HG02798 (cell line): ENCODE data around the gene DDX10.

Experiments used
- ATAC-seq: cut with Tn5 transposase; IDR thresholded peaks from one replicate; pipeline ENCODE4 v1.9.1; 2021; ENCODE audit warnings: mild to moderate bottlenecking; ENCODE audit not compliant: unreplicated experiment, poor library complexity

DDX10 gene

GRCh38 chr11:108961095-108961494, 296.2 kb downstream of the DDX10 start:
- no peak for ATAC-seq

- no peak for ATAC-seq
Observed at GRCh38 chr11:108963118-108963517, 298.2 kb downstream of the DDX10 start.

- ATAC-seq = no peak
Observed at GRCh38 chr11:108965306-108966001, 300.6 kb downstream of the DDX10 start.

DNA sequence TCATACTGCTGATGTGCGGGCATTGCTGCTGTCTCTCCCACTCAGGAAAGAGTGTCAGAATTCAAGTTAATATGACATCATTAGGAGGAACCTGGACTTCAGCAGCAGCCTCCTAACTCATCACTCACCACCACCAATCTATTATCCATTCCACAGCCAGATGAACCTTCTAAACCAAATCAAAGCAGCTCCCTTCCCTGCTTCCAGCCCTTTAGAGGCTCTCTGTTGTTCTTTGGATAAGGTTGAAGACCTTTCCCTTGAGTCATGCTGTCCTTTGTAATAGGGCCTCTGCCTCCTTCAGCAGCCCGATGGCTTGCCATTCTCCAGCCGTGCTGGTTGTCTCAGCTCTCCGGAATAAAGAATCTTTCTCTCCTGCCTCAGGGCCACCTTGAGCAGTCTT, 301.3 kb downstream of the DDX10 start:
- no peak for ATAC-seq

DNA sequence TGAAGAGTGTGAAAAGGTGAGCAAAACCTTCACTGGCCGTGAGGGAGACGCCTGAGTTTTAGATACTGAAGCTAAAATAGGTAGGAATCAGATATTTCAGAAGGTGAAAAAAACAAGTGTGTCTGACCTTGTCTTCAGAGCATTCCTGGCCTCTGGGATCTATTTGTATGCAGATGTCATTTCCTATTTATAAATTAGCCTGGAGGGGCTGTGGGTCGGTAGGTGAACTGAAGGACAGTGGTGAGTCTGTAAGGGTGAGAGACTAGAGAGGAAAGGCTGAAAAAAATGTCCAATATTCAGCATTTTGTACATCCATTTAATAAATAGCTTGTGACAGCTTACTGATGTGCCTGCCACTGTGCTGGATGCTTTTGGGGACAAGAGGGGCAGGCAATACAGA, 302.1 kb downstream of the DDX10 start:
- ATAC-seq = no peak

- ATAC-seq = no peak
Observed at GRCh38 chr11:108967571-108967970, 302.7 kb downstream of the DDX10 start.

- no peak for ATAC-seq
Observed at GRCh38 chr11:108970221-108970991, 305.5 kb downstream of the DDX10 start.

- ATAC-seq = no peak
Observed at GRCh38 chr11:108973402-108974162, 308.7 kb downstream of the DDX10 start.

DNA sequence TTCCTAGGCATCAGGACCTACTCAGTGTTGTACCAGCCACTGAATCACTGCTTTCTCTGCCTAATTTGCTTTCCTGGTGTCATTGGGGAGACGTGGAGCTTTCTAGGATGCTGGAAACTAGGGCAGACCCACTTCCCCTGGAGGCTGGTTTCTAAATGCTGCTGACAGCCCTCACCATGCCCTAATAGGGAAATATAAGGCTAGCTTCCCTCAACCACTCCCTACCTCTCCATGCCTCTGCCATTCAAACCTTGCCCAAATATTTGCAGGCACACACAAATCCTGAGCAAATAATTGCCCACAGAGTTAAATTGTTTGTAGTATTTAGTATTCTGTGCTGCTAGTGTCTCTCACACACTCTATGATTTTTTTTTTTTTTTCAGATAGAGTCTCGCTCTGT, 310.2 kb downstream of the DDX10 start:
- ATAC-seq = no peak

- no peak for ATAC-seq
Observed at GRCh38 chr11:108975641-108976071, 310.8 kb downstream of the DDX10 start.

- ATAC-seq = no peak
Observed at GRCh38 chr11:108983636-108984420, 319.0 kb downstream of the DDX10 start.

GRCh38 chr11:108984523-108984922, 319.7 kb downstream of the DDX10 start:
- no peak for ATAC-seq

DNA sequence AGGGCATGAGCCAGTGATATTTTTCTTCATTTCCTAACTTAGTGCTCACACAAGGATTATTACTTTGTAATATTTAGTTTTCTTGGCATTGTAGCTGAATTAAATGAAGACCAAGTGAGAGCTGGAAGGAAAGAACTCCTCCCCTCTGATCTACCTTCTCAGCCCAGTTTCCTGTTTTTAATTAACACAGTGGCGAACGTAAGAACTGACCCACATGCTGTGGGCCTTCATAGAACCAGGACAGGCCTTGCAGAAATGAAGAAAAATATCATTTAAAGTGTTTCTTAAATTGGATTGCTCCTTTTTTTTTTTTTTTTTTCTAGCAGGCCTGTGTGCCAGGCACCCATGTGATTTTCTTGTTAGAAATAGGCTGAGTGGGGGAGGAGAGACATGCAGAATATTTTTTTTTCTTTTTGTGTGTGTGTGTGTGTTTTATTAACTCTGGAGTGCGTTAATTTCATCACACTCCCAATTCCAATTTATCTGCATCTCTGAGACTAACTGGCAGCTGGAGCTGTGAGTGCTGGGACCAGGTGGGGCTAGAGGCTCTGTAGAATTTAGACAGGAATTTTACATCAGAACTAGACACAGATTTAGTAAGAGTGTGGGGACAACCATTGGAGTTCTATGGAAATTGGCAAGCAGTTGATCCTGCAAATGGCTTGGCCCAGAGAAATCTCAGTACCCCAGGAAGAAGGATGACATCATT, 320.5 kb downstream of the DDX10 start:
- ATAC-seq = no peak

GRCh38 chr11:108985945-108986279, 321.0 kb downstream of the DDX10 start:
- no peak for ATAC-seq
